ENCODE measurements around the gene PTDSS2. TPM values are rescaled to one million over a fixed set of nuclear protein-coding genes. Genes with fewer than 3 reads are reported as not detected.

The PTDSS2 gene
- total RNA-seq, 1 experiment from 2014 or later = 49.5 TPM

GRCh38 chr11:536841-537621 lies 87.0 kb downstream of the PTDSS2 start, which contains the start of gene LRRC56 (continued):
- TF ChIP-seq TP53 (CRISPR knock-in tag; IDR thresholded peaks at IDR 0.05) = peak; percentile 90
- peak; percentile 25; the same call in 1 of the 2 replicates for TF ChIP-seq SP1 (CRISPR knock-in tag; conservative IDR thresholded peaks at IDR 0.05)
- peak; percentile 62; the same call in 1 of the 2 replicates for TF ChIP-seq TCF7 (CRISPR knock-in tag; IDR thresholded peaks at IDR 0.05; ENCODE audit: low read depth)
- TF ChIP-seq USF2 (CRISPR knock-in tag; IDR thresholded peaks at IDR 0.05) = peak; percentile 89
- TF ChIP-seq NR3C1 (CRISPR knock-in tag; conservative IDR thresholded peaks at IDR 0.05; ENCODE audit: low read depth) = 0 out of 2 replicates have a peak, but pooled peaks have one; percentile 58
- TF ChIP-seq, protein P1, sequence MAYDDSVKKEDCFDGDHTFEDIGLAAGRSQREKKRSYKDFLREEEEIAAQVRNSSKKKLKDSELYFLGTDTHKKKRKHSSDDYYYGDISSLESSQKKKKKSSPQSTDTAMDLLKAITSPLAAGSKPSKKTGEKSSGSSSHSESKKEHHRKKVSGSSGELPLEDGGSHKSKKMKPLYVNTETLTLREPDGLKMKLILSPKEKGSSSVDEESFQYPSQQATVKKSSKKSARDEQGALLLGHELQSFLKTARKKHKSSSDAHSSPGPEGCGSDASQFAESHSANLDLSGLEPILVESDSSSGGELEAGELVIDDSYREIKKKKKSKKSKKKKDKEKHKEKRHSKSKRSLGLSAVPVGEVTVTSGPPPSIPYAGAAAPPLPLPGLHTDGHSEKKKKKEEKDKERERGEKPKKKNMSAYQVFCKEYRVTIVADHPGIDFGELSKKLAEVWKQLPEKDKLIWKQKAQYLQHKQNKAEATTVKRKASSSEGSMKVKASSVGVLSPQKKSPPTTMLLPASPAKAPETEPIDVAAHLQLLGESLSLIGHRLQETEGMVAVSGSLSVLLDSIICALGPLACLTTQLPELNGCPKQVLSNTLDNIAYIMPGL (CRISPR knock-in tag; IDR thresholded peaks at IDR 0.05) = 0 out of 2 replicates have a peak, but pooled peaks have one; percentile 9
- TF ChIP-seq CREM (CRISPR knock-in tag; IDR thresholded peaks at IDR 0.05) = 0 out of 2 replicates have a peak, but pooled peaks have one; percentile 32
- TF ChIP-seq ZBTB21 (CRISPR knock-in tag; IDR thresholded peaks at IDR 0.05; ENCODE audit: borderline replicate concordance) = peak; percentile 60; the same call in 1 of the 2 replicates
- TF ChIP-seq E2F5 (CRISPR knock-in tag; IDR thresholded peaks at IDR 0.05) = 0 out of 2 replicates have a peak, but pooled peaks have one; percentile 25
- TF ChIP-seq ZNF232 (CRISPR knock-in tag; IDR thresholded peaks at IDR 0.05) = 0 out of 2 replicates have a peak, but pooled peaks have one; percentile 39
- 0 out of 2 replicates have a peak, but pooled peaks have one; percentile 66 for TF ChIP-seq ZNF138 (CRISPR knock-in tag; conservative IDR thresholded peaks at IDR 0.05)

GRCh38 chr11:537622-538430 lies 87.7 kb downstream of the PTDSS2 start:
- Mint-ChIP-seq H3K9me3 (no peaks in the 10 kb centered on the region), H3K36me3 (peaks cover 3% of the 10 kb centered on the region), H3K27ac (no peak overlapping the region), H3K4me3 (peak overlapping the region; percentile 51), H3K4me1 (no peaks in the 10 kb centered on the region), H3K27me3 (ENCODE audit: low read depth) (peaks cover 22% of the 10 kb centered on the region)
- no peak for ATAC-seq
- no peak for DNase-seq (ENCODE audit: low spot score)
- CTCF ChIA-PET = interaction anchor here (1.5 to 1.7 kb wide), 2 partner anchors 17 kb away, joined by 4 to 7 read pairs; no protein-coding TSS in a partner anchor
- no peak for TF ChIP-seq JAZF1 (CRISPR knock-in tag; IDR thresholded peaks at IDR 0.05)
- TF ChIP-seq ARID4B (CRISPR knock-in tag; IDR thresholded peaks at IDR 0.05; ENCODE audit: borderline replicate concordance) = no peak
- no peak for TF ChIP-seq NR2C2 (CRISPR knock-in tag; IDR thresholded peaks at IDR 0.05)
- POLR2A ChIA-PET = interaction anchor here (0.5 kb wide), 1 partner anchor 144 kb away, joined by 3 read pairs; the partner anchor contains the start of gene PKP3
